ENCODE data around the gene DSTN. TPM values are rescaled to one million over a fixed set of nuclear protein-coding genes. Genes with fewer than 3 reads are reported as not detected.

Gene DSTN
- total RNA-seq, 4 donors from 2014 or later, result 166 to 322 (median 242) TPM

DNA sequence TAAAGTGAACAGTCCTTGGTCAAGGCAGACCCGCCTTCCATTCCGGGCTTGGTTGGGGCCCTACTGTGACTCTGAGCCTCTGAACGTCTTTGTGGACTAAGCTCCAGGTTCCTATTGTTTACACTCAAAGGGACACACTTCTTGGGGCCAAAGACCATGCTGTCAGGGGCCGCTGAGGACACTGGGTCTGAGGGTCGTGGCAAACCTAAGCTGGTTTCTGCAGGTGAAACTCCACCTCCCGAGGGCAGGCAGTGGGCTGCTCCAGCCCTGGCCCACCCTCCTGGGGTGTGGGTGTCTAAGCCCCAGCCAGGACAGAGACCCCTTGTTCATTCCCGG lies 43.1 kb downstream of the DSTN start:
- Histone ChIP-seq H3K27ac (peak overlapping the region in 3 of 4 donors; percentile 63 to 70 (median 68)), H3K9me3 (no peaks in the 10 kb centered on the region), H3K27me3 (no peaks in the 10 kb centered on the region), H3K4me3 (no peak overlapping the region), H3K36me3 (peaks cover 0 to 63% (median 0%) of the 10 kb centered on the region in 3 donors), H3K4me1 (peaks cover 0 to 73% (median 8%) of the 10 kb centered on the region in 4 donors)
- 80 to 90% methylated on average over 2 of the region's 7 CpGs for WGBS, 2 donors
- DNase-seq (ENCODE audit: low spot score in 2 of 2), result no peak
- TF ChIP-seq POLR2A (IDR thresholded peaks at IDR 0.05) (no peak), EP300 (IDR thresholded peaks at IDR 0.05) (no peak)
- TF ChIP-seq, protein P1, sequence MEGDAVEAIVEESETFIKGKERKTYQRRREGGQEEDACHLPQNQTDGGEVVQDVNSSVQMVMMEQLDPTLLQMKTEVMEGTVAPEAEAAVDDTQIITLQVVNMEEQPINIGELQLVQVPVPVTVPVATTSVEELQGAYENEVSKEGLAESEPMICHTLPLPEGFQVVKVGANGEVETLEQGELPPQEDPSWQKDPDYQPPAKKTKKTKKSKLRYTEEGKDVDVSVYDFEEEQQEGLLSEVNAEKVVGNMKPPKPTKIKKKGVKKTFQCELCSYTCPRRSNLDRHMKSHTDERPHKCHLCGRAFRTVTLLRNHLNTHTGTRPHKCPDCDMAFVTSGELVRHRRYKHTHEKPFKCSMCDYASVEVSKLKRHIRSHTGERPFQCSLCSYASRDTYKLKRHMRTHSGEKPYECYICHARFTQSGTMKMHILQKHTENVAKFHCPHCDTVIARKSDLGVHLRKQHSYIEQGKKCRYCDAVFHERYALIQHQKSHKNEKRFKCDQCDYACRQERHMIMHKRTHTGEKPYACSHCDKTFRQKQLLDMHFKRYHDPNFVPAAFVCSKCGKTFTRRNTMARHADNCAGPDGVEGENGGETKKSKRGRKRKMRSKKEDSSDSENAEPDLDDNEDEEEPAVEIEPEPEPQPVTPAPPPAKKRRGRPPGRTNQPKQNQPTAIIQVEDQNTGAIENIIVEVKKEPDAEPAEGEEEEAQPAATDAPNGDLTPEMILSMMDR (IDR thresholded peaks at IDR 0.05), result no peak

DNA sequence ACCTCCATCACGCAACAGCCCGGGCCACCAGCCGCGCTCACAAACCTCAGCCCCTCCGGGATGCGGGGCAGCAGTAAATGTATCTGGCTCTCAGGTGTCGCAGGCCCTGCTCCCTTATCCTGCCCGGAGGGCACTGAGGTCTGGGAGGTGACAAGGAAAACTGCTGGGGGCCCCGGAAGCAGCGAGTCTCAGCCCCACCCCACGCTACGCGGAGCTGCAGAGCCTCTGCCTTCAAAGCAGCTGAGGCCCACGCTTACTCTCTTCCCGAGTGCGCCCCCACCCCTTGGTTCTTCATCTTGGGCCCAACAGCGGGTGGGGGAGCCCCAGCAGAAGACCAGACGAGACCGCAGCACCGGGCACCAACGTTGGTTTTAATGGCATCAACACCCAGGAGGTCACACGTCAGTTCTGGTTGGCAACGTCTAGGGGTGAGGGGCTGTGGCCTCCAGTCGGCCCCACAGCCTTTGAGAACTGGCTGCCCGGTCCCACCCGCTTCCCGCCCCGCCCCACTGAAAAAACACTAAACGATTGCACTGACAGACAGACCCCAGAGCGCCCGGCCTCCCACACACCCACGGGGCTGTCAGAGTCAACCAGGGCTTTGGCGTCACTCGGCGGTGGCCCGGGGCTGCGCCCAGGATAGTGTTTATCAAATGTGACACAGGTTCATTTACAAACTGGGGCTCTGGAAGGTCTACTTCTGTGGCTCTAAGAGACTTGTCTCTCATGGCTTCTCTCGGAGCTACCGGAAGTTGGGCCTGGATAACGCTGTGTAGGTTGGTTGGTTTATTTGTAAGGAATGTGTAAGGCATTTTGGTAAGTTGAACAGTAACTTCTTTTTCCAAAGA lies 43.7 kb downstream of the DSTN start:
- DNase-seq (ENCODE audit: low spot score in 2 of 2), result no peak
- Histone ChIP-seq H3K27ac (peak overlapping the region in 3 of 4 donors; percentile 41 to 72 (median 70)), H3K4me1 (peaks cover 0 to 73% (median 8%) of the 10 kb centered on the region in 4 donors), H3K9me3 (no peaks in the 10 kb centered on the region), H3K36me3 (peaks cover 0 to 64% (median 0%) of the 10 kb centered on the region in 3 donors), H3K4me3 (no peak overlapping the region), H3K27me3 (no peaks in the 10 kb centered on the region)
- WGBS, 2 donors, result 74 to 78% methylated on average over 18 to 35 of the region's 40 CpGs
- TF ChIP-seq POLR2A (IDR thresholded peaks at IDR 0.05) (no peak), EP300 (IDR thresholded peaks at IDR 0.05) (no peak)

DNA sequence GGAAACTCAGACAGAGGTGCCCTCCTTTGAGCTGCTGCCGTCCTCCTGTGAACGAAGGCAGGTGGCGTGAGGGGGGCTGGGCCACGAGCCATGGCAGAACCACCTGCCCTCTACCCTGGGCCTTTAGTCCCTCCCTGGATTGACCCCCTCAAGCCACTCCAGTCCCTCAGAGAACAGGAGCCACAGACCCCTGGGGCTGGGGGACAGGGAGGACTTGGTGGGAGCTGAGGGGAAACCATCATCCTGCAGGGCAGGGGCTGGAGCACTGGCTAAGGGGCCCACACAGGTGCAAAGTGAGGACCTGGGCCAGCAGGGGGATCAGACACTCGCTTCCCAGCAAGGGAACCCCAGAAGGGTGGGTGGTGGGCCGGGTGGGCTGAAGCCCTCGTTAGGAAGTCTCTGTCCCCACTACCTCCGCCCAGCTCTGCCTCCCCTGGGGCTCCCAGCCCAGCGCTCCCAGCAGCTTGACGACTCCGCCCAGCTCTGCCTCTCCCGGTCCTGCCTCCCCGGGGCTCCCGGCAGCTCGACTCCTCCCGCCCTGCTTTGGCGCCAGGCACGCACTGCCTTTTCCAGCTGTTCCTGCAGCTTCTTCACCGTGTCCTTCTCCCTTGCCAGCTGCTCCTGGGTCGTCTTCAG lies 44.4 kb downstream of the DSTN start:
- 57 to 62% methylated on average over 20 of the region's 20 CpGs for WGBS, 2 donors
- DNase-seq (ENCODE audit: low spot score in 2 of 2), result peak in 1 of 2 donors; percentile 56

DNA sequence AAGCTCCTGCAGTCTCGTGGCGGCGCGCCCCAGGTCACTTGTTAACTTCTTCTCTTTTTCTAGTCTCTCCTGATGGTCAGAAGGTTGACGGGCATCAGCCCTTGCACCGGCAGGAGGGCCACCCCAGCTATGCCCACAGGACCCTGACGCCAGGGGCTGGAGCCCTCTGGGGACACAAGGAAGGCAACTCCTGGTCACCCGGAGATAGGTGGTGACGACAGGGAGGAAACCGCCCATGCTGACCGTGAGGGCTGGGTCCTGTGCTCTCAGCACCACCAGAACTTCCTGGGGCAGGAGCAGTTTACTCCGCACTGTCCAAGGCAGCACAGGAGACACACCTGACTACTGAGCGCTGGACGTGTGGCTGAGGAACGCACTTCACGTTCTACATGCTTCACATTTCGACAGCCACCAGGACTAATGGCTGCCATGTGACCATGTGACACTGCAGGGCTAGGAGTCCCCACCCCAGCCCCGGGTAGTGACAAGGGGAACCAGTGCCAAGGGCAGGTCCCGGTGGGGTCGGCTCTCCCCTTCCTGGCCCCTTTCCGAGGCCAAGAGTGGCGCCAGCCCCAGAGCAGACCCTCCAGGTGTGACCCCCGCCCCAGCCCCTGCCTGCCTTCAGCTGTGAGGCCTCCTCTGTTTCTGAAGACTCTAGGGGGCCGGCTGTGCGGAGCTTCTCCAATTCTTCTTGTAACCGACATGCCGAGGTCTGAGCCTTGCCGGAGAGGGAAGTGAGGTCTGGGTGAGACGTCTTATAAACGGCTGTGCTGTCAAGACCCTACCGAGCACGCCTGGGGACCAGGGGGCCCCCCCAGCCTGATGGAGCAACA lies 45.2 kb downstream of the DSTN start:
- TF ChIP-seq POLR2A (IDR thresholded peaks at IDR 0.05) (no peak), EP300 (IDR thresholded peaks at IDR 0.05) (no peak)
- TF ChIP-seq, protein P1 (IDR thresholded peaks at IDR 0.05), result no peak
- peak overlapping the region in 3 of 4 donors; percentile 26 to 56 (median 26) for H3K27ac ChIP-seq
- H3K9me3 ChIP-seq, result no peaks in the 10 kb centered on the region
- no peak for DNase-seq (ENCODE audit: low spot score in 2 of 2)
- no peak overlapping the region for H3K4me3 ChIP-seq
- peaks cover 0 to 79% (median 0%) of the 10 kb centered on the region in 3 donors for H3K36me3 ChIP-seq
- peaks cover 0 to 68% (median 8%) of the 10 kb centered on the region in 4 donors for H3K4me1 ChIP-seq
- 62 to 71% methylated on average over 22 to 26 of the region's 32 CpGs for WGBS, 2 donors
- H3K27me3 ChIP-seq, result no peaks in the 10 kb centered on the region

More for the DNA sequence above, 44.4 kb downstream of the DSTN start:
- H3K4me3 ChIP-seq, result no peak overlapping the region
- peaks cover 0 to 71% (median 0%) of the 10 kb centered on the region in 3 donors for H3K36me3 ChIP-seq
- H3K27ac ChIP-seq, result peak overlapping the region in 3 of 4 donors; percentile 41 to 72 (median 70)
- peaks cover 0 to 73% (median 8%) of the 10 kb centered on the region in 4 donors for H3K4me1 ChIP-seq
- H3K27me3 ChIP-seq, result no peaks in the 10 kb centered on the region
- TF ChIP-seq, protein P1 (IDR thresholded peaks at IDR 0.05), result no peak
- TF ChIP-seq EP300 (IDR thresholded peaks at IDR 0.05), result peak in 1 of 2 donors; percentile 14
- no peak for TF ChIP-seq POLR2A (IDR thresholded peaks at IDR 0.05)
- no peaks in the 10 kb centered on the region for H3K9me3 ChIP-seq

Data from tibial nerve (tissue), 4 donors.